G401.6 (cell line): Measurements from ENCODE around the gene IL22RA2.

Experiments used
- FAIRE-seq: peaks from 2 replicates; lab custom pipeline; 2012; peaks lifted over from hg19 to GRCh38; lab: Jason Lieb, UNC

Gene IL22RA2

GRCh38 chr6:137094411-137095008 lies 78.9 kb downstream of the IL22RA2 start:
- no peak for FAIRE-seq
